Neural crest cell (in vitro differentiated cells): Measurements from ENCODE around the gene CTRL. TPM values are rescaled to one million over a fixed set of nuclear protein-coding genes. Genes with fewer than 3 reads are reported as not detected.

Experiments used
- DNase-seq: peaks from one replicate; pipeline ENCODE4 v3.0.0; 2021; ENCODE audit warnings: low read depth, mixed read lengths, low spot score
- H3K27ac Mint-ChIP-seq: one replicate; pipeline ENCODE4 v1.8.0; 2021; ENCODE audit warnings: mild to moderate bottlenecking, mixed read lengths; ENCODE audit not compliant: unreplicated experiment
- H3K27me3 Mint-ChIP-seq: 2 replicates; pipeline ENCODE4 v1.8.0; 2021; ENCODE audit warnings: low read depth, mild to moderate bottlenecking, mixed read lengths
- H3K36me3 Mint-ChIP-seq: 2 replicates; pipeline ENCODE4 v1.8.0; 2021; ENCODE audit warnings: low read depth, mild to moderate bottlenecking, mixed read lengths
- H3K4me1 Mint-ChIP-seq: 2 replicates; pipeline ENCODE4 v1.8.0; 2021; ENCODE audit warnings: mixed read lengths
- H3K4me3 Mint-ChIP-seq: one replicate; pipeline ENCODE4 v1.8.0; 2021; ENCODE audit warnings: mild to moderate bottlenecking, mixed read lengths
- H3K9me3 Mint-ChIP-seq: 2 replicates; pipeline ENCODE4 v1.8.0; 2021; ENCODE audit warnings: mixed read lengths
- total RNA-seq: library from RNA; stranded (reverse); gene quantifications from 2 replicates; pipeline ENCODE4 v1.2.1, GENCODE V29; 2021
- TF ChIP-seq, protein P1 (sequence below): fragments of 200-600 bp; sonication (generic); conservative IDR thresholded peaks from 2 replicates; pipeline ENCODE4 v1.5.0; 2021; ENCODE audit warnings: antibody characterized with exemption, mild to moderate bottlenecking

CTRL gene
- total RNA-seq, 1 donor from 2014 or later: 3.0 TPM

DNA sequence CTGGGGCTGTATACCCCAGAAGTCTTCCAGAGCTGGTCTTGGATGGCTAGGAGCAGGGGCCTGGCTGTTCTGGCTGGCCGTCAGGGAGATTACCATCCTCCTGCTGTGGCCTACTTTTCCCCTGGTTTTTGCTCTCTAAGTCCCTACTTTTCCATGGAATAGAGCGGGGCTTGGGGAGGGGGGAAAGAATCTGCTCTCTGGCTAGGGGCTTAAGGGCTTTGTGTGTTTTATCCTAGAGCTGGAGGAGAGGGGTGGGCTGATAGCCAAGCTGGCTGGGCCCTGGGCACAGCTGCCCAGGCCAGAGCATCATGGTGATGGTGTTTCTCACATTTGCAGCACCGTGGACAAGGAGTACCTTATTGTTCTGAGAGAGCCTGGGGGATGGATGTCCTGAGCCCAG, 43.3 kb downstream of the CTRL start:
- H3K27me3 Mint-ChIP-seq: no peaks in the 10 kb centered on the region
- no peak overlapping the region for H3K4me3 Mint-ChIP-seq
- H3K9me3 Mint-ChIP-seq: no peaks in the 10 kb centered on the region
- peaks cover 15% of the 10 kb centered on the region for H3K4me1 Mint-ChIP-seq
- TF ChIP-seq, protein P1, sequence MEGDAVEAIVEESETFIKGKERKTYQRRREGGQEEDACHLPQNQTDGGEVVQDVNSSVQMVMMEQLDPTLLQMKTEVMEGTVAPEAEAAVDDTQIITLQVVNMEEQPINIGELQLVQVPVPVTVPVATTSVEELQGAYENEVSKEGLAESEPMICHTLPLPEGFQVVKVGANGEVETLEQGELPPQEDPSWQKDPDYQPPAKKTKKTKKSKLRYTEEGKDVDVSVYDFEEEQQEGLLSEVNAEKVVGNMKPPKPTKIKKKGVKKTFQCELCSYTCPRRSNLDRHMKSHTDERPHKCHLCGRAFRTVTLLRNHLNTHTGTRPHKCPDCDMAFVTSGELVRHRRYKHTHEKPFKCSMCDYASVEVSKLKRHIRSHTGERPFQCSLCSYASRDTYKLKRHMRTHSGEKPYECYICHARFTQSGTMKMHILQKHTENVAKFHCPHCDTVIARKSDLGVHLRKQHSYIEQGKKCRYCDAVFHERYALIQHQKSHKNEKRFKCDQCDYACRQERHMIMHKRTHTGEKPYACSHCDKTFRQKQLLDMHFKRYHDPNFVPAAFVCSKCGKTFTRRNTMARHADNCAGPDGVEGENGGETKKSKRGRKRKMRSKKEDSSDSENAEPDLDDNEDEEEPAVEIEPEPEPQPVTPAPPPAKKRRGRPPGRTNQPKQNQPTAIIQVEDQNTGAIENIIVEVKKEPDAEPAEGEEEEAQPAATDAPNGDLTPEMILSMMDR: no peak
- H3K36me3 Mint-ChIP-seq: peaks cover 2% of the 10 kb centered on the region
- no peak for DNase-seq
- no peak overlapping the region for H3K27ac Mint-ChIP-seq

DNA sequence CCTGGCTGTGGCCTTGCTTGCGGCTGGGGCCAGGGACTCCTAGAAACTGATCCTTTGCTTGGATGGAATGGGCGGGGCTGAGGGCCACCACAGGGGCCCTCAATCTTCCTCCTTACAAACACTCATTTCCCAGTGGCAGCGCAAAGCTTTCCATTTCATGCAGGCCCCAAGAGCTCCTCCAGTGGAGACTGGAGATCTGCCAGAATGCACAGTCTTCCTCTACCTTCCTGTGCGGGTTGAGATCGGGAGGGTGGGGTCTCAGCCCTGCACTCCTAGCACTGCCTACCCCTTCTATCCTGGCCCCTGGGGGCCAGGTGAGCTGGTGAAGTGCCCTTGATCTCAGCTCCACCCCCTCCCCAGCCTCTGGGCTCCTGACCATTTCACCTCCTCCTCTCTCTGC, 45.3 kb downstream of the CTRL start:
- Mint-ChIP-seq H3K27me3 (no peaks in the 10 kb centered on the region), H3K27ac (peak overlapping the region; percentile 59), H3K9me3 (no peaks in the 10 kb centered on the region), H3K4me3 (no peak overlapping the region), H3K36me3 (peaks cover 2% of the 10 kb centered on the region), H3K4me1 (peaks cover 5% of the 10 kb centered on the region)
- DNase-seq: no peak
- TF ChIP-seq, protein P1: no peak

DNA sequence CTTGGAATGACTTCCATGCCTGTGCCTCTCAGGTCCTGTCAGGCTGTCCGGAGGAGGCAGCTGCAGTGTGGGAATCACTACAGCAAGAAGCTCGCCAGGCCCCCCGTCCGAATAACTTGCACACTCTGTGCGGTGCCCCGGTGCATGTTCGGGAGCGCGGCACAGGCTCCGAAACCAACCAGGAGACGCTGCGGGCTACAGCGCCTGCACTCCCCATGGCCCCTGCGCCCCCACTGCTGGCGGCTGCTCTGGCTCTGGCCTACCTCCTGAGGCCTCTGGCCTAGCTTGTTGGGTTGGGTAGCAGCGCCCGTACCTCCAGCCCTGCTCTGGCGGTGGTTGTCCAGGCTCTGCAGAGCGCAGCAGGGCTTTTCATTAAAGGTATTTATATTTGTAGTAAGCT, 45.7 kb downstream of the CTRL start:
- H3K4me1 Mint-ChIP-seq: peaks cover 5% of the 10 kb centered on the region
- H3K36me3 Mint-ChIP-seq: peaks cover 2% of the 10 kb centered on the region
- no peaks in the 10 kb centered on the region for H3K27me3 Mint-ChIP-seq
- no peak for DNase-seq
- no peaks in the 10 kb centered on the region for H3K9me3 Mint-ChIP-seq
- no peak overlapping the region for H3K27ac Mint-ChIP-seq
- TF ChIP-seq, protein P1: no peak
- no peak overlapping the region for H3K4me3 Mint-ChIP-seq

DNA sequence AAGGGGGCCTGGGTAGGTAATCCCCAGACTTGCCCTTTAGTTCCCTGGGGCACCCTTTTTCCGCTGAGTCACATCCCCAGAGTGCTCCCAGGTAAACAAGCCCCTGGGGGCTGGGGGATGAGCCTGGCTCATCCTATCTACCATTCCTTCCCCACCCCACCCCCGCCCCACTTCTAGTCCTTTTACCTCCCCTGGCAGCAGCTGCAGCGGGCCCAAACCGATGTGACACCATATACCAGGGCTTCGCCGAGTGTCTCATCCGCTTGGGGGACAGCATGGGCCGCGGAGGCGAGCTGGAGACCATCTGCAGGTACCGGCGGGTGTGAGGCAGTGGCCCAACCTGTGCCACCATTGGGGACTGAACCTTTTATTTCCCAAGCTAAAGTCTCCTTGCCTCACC, 46.1 kb downstream of the CTRL start:
- TF ChIP-seq, protein P1: no peak
- Mint-ChIP-seq H3K9me3 (no peaks in the 10 kb centered on the region), H3K27ac (no peak overlapping the region), H3K36me3 (peaks cover 2% of the 10 kb centered on the region), H3K4me1 (peaks cover 5% of the 10 kb centered on the region), H3K27me3 (no peaks in the 10 kb centered on the region), H3K4me3 (no peak overlapping the region)
- DNase-seq: no peak

DNA sequence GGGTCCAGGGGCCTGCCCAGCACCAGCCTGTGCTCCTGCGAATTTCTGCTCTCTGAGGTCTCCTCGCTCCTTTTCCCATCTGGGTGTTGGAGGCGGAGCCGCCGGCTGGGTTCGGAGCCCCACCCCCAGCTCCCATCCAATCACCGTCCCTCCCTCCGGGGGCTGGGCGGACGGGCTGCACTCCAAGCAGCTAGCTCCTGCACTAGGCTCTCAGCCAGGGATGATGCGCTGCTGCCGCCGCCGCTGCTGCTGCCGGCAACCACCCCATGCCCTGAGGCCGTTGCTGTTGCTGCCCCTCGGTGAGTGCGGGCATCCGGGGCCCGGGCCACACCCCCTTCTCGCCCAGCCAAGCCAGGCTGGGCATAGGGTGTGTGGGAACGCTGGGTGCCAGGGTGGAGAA, 47.0 kb downstream of the CTRL start, which contains the start of gene NRN1L:
Gene NRN1L, plus strand, starts transcription at position 202 of the 400 bp plus-strand sequence. Its CDS starts 19 bp downstream, at position 221.
- H3K27ac Mint-ChIP-seq: no peak within 1 kb of the TSS
- H3K27me3 Mint-ChIP-seq: no peaks in the 10 kb centered on the region
- peaks cover 5% of the 10 kb centered on the region for H3K36me3 Mint-ChIP-seq
- peak; percentile 72 for DNase-seq
- H3K9me3 Mint-ChIP-seq: no peaks in the 10 kb centered on the region
- no peak within 1 kb of the TSS for H3K4me3 Mint-ChIP-seq
- H3K4me1 Mint-ChIP-seq: peaks cover 5% of the 10 kb centered on the region
- TF ChIP-seq, protein P1: no peak

DNA sequence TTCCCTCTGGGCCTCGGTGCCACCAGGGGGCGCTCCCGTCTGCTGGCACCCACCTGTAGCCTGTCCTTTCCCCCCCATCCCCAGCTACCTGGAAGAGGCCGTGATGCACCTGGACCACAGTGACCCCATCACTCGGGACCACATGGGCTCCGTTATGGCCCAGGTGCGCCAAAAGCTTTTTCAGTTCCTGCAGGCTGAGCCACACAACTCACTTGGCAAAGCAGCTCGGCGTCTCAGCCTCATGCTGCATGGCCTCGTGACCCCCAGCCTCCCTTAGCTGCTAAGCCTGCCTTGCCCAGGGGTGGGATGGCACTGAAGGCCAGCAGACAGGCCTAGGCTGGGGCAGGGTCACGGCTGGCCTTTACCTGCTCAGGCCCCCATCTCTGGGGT, 47.8 kb downstream of the CTRL start:
- Mint-ChIP-seq H3K27me3 (no peaks in the 10 kb centered on the region), H3K4me3 (no peak overlapping the region), H3K27ac (no peak overlapping the region), H3K36me3 (peaks cover 5% of the 10 kb centered on the region), H3K4me1 (peaks cover 5% of the 10 kb centered on the region), H3K9me3 (no peaks in the 10 kb centered on the region)
- DNase-seq: peak; percentile 43
- TF ChIP-seq, protein P1: peak; percentile 83
